GM19193 (cell line): ENCODE measurements around the gene MAST3.

Experiments used
- POLR2A ChIP-seq: IDR thresholded peaks from 4 replicates; pipeline ENCODE4 v1.6.1; 2011; ENCODE audit not compliant: insufficient read depth, insufficient read length; ENCODE audit errors: extremely low read depth

MAST3 gene

GRCh38 chr19:18097217-18097992 lies at the start of gene MAST3:
MAST3 (plus strand) TSS chr19:18097778; CDS start chr19:18097793, 15 bp downstream.
- TF ChIP-seq POLR2A: peak; percentile 72

- TF ChIP-seq POLR2A: no peak
Observed at GRCh38 chr19:18049385-18049784, 48.2 kb upstream of the MAST3 start.

- TF ChIP-seq POLR2A: no peak
Observed at GRCh38 chr19:18051887-18052286, 45.7 kb upstream of the MAST3 start.

DNA sequence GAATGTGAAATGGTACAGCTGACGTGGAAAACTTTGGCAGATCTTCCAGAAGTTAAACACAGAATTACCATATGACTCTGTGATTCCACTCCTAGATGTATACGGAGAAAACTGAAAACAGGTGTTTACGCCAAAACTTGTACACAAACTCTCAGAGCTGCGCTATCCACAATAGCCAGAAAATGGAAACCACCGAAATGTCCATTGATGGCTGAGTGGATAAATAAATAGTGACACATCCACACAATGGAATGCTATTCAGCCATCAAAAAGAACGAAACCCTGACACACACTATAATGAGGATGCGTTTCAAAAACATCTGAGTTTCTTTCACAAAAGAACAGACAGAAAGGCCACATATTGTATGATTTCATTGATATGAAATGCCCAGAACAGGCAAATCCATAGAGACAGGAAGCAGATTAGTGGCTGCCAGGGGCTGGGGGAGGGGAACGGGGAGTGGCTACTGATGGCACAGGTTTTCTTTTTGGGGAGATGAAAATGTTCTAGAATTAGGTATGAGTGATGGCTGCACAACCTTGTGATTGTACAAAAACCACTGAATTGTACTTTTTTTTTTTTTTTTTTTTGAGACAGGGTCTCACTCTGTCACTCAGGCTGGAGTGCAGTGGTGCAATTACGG lies 43.9 kb upstream of the MAST3 start:
- TF ChIP-seq POLR2A: no peak

DNA sequence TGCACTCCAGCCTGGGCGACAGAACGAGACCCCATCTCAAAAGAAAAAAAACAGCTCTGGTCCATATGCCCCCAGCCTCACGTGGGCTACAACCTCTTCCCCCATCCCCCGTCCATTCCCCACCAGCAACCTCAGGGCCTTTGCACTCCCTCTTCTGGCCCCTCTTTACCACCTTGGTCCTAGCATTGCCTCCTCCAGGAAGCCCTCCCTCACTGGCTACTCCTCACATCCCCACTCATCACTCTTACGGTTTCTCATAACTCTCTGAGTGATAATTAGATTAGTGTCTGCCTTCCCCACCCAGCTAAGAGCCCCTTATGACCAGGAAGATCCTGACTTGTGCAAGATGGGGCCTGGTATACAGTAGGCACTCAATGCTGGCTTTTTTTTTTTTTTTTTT lies 41.6 kb upstream of the MAST3 start:
- no peak for TF ChIP-seq POLR2A

- TF ChIP-seq POLR2A: no peak
Observed at GRCh38 chr19:18057557-18057956, 40.0 kb upstream of the MAST3 start.

DNA sequence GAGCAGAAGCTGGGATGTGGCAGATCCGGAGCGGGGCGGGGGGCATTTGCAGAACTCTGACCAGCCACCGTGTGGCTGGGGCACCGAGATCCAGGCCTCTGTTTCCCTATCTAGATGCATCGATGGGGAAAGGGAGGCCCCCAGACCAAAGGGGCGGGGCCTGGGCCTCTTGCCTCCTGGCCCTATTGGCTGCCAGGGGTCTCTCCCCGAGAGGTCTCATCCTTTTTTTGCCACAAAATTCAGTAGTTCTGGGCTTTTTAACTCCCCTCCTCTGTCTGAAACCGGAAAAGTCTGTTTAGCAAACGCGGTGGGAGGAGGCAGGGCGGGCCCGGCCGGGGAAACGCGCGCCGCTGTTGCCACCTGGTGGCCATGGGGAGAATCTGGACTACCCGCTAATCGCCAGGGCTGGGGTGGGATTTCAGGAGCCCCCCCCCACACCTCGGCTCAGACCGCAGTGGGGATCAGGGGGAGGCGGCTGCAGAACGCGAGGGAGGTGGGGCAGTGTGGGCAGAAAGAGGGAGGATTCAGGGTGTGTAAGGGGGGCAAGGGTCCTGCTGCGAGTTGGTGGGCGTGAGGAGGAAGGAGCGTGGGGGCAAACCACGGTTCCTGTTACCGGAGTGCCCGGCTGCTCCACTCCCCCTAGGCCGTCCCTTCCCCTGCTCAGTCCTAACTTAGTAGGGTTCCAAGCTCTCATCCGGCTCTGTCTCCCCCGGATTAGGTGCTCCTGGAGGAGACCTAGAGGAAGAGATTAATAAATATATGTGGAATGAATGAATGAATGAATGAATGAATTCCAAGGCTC lies 39.2 kb upstream of the MAST3 start:
- TF ChIP-seq POLR2A: no peak

DNA sequence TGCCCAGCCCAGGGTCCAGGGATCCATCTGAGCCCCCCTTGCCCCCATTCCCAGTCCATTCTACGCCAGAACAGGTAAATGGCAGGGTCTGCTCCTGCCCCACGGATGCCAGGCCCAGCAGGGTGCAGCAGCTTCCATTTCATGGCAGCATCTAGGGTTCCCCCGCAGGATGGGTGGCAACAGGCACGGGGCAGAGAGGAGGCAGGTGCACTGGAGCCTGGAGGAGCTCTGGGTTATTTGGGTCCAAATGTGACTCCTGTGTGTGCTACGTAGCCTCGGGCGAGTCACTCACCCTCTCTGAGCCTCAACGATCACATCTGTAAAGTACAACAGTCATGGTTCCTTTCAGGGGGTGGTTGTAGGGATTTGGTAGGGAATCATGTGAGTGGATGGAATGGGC lies 38.3 kb upstream of the MAST3 start:
- no peak for TF ChIP-seq POLR2A

DNA sequence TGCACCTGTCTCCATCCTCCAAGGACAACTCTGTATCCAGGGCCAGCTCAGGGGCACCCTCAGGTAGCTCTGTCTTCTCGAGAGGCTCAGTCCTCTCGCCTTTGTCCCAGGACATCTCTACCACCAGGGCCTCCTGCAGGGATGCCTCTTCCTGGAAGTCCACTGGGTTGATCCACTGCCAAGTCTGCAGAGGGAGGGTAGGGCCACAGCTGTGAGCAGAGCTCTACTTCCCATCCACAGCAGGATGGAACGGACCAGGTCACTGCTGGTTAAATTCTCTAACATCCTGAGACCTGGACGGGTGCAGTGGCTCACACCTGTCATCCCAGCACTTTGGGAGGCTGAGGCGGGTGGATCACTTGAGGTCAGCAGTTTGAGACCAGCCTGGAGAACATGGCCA lies 37.7 kb upstream of the MAST3 start:
- no peak for TF ChIP-seq POLR2A

GRCh38 chr19:18060472-18060871 lies 37.1 kb upstream of the MAST3 start:
- TF ChIP-seq POLR2A: no peak

- TF ChIP-seq POLR2A: no peak
Observed at GRCh38 chr19:18062028-18062427, 35.5 kb upstream of the MAST3 start.

DNA sequence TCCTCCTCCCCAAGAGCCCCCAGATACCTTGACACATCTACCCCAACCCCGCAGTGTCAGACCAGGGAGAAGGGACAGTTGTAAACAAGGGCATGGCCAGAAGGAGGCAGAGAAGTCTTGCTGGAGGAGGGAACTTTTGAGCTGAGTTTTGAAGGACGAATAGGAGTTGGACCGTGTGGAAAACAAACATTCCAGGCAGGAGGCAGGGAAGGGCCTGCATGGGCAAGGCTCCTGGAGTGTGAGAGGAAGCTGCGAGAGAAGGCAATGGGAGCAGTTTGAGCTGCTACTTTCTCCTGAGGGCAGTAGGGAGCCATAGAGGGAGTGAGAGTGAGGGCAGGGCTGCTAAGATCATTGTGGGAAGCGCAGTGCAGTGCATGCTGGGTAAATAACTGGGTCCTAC lies 34.1 kb upstream of the MAST3 start:
- TF ChIP-seq POLR2A: no peak

DNA sequence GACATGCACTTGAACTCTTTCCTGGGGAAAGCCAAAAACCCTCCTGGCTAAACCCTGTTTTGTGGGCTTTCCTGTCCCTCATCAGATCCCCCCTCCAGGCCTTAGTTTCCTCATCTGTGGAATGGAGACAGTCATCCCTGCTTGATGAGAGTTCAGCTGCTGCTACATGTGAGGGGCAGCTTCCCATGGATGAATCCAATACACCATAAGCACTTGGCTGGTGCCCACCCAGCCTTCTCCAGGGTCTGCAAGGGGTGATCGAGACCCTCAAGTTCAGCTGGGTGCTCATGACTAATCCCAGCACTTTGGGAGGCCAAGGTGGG lies 32.4 kb upstream of the MAST3 start:
- TF ChIP-seq POLR2A: no peak

GRCh38 chr19:18068395-18068794 lies 29.2 kb upstream of the MAST3 start:
- no peak for TF ChIP-seq POLR2A

DNA sequence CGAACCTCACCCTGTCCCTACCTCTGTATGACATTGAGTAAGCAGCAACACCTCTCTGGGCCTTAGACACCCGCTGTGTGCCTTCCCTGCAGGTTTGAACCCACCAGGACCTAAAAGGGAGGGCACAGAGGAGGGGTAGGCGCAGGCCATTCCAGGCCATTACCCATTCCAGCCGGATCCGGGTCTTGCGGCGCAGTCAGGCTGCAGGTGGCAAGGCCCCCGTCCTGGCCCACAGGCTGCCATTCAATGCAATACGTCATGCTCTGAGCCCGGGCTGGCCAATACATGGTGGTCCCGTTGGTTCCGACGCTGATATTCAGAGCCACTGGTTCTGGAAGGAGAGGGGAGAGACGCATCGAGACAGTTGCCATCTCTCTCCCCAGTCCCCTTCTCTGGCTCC lies 28.2 kb upstream of the MAST3 start:
- TF ChIP-seq POLR2A: no peak

DNA sequence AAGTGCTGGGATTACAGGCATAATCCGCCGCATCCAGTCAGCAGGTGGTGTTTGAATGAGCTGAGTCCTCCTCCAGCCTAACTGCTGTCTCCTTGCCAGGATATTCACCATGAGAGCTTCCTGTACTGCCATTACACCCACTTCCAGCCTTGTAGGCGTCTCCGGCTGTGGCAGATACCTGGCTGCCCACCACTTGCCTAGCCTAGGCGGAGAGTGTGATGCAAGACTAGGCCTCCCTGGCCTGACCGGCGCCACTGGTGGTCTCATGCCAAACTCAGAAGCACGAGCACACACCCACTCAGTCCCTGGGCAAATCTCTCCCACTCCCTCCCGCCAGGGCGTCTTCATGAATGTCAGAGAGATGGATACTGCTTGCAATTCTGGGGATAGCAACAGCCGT lies 27.4 kb upstream of the MAST3 start:
- no peak for TF ChIP-seq POLR2A
